WI38 (cell line): ENCODE data around the gene SMCHD1.
"Not testable (repeated sequence)": the region's sequence is repeated elsewhere in the genome, so short reads cannot be mapped to it uniquely, and the experiment has no call there.

Experiments
- H3K4me3 ChIP-seq: 2 replicates; pipeline ENCODE4 v1.5.1; 2011; ENCODE audit warnings: low read depth, mild to moderate bottlenecking, control low read depth, low read length
- CTCF ChIP-seq: IDR thresholded peaks from 2 replicates; pipeline ENCODE4 v1.5.1; 2012; ENCODE audit warnings: low read depth, mild to moderate bottlenecking, control low read depth, low read length

The SMCHD1 gene

GRCh38 chr18:2827061-2827460 is 171.5 kb downstream of the SMCHD1 start:
- no peak for TF ChIP-seq CTCF
- H3K4me3 ChIP-seq, result no peak overlapping the region

GRCh38 chr18:2836118-2836517 is 180.6 kb downstream of the SMCHD1 start:
- not testable (repeated sequence) for H3K4me3 ChIP-seq

- H3K4me3 ChIP-seq, result not testable (repeated sequence)
Observed at GRCh38 chr18:2837290-2837689, 181.8 kb downstream of the SMCHD1 start.

GRCh38 chr18:2839202-2839601 is 183.7 kb downstream of the SMCHD1 start:
- no peak for TF ChIP-seq CTCF
- H3K4me3 ChIP-seq, result no peak overlapping the region

GRCh38 chr18:2840521-2840920 is 185.0 kb downstream of the SMCHD1 start:
- no peak for TF ChIP-seq CTCF
- no peak overlapping the region for H3K4me3 ChIP-seq

GRCh38 chr18:2843146-2843545 is 187.6 kb downstream of the SMCHD1 start:
- H3K4me3 ChIP-seq, result no peak overlapping the region
- no peak for TF ChIP-seq CTCF

GRCh38 chr18:2845172-2845571 is 189.6 kb downstream of the SMCHD1 start:
- no peak overlapping the region for H3K4me3 ChIP-seq
- no peak for TF ChIP-seq CTCF

- H3K4me3 ChIP-seq, result peak within 1 kb of the TSS; percentile 61
Observed at GRCh38 chr18:2846636-2847316, 191.2 kb downstream of the SMCHD1 start, which contains the start of gene EMILIN2. TSS of gene EMILIN2 (plus strand) at chr18:2847006. CDS start at chr18:2847189, 183 bp downstream.

More at GRCh38 chr18:2846636-2847316, 191.2 kb downstream of the SMCHD1 start, which contains the start of gene EMILIN2:
- TF ChIP-seq CTCF, result no peak
